ENCODE results near the gene POLR1A. TPM values are rescaled to one million over a fixed set of nuclear protein-coding genes. Genes with fewer than 3 reads are reported as not detected.

Gene POLR1A
- total RNA-seq, 1 experiment from 2014 or later, result 19.4 TPM

DNA sequence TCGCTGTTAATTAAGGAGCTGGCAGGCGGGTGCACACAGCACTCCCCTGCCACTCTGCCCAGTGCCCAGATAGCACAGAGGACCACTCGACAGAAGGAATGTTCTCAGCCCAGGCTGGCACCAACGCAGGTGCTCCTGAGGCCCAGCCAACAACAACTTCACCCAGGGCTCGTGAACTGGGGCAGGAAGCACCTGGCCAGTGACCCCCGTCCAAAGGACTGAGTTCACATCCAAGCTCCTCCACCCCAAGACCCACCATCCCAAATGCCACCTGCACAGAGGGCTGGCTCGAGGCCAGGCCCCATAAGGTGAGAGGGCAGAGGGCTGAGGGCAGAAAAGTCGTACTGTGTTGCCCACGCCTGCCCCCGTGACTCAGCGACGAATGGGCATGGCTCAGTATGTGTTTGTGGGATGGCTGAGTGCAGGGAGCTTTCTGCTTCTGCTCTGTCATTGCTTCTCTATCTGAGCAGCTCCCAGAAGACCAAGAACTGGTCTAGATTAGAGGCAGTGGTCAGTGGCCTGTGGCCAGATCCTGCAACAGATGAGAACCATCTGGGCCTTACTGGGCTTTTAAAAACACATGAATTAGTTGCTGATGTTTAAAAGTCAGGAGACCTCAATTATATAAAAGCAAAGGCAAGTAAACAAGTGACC lies 68.4 kb downstream of the POLR1A start:
- H3K36me3 ChIP-seq (ENCODE audit: insufficient read depth, low read length), result peaks cover 48% of the 10 kb centered on the region
- H2AFZ ChIP-seq (ENCODE audit: low read length), result no peak overlapping the region
- 0 out of 2 replicates have a peak, but pooled peaks cover 3% of the 10 kb centered on the region for H4K20me1 ChIP-seq (ENCODE audit: insufficient read depth, low read depth, low read length)
- H3K9me3 ChIP-seq (ENCODE audit: low read length), result no peaks in the 10 kb centered on the region
- H3K27me3 ChIP-seq (ENCODE audit: low read length), result no peaks in the 10 kb centered on the region
- H3K4me1 ChIP-seq (ENCODE audit: low read length), result no peaks in the 10 kb centered on the region
- H3K79me2 ChIP-seq (ENCODE audit: low read length), result no peaks in the 10 kb centered on the region
- no peak overlapping the region for H3K4me3 ChIP-seq (ENCODE audit: low read length)
- H3K9me2 ChIP-seq (replicated peaks; ENCODE audit: insufficient read depth, low read length), result no peaks in the 10 kb centered on the region
- H3K9ac ChIP-seq (ENCODE audit: low read length), result no peak overlapping the region
- DNase-seq, result no peak
- no peak overlapping the region for H3K4me2 ChIP-seq (ENCODE audit: low read depth, low read length, poor library complexity, severe bottlenecking)
- no peak overlapping the region for H3K27ac ChIP-seq (ENCODE audit: low read length)

DNA sequence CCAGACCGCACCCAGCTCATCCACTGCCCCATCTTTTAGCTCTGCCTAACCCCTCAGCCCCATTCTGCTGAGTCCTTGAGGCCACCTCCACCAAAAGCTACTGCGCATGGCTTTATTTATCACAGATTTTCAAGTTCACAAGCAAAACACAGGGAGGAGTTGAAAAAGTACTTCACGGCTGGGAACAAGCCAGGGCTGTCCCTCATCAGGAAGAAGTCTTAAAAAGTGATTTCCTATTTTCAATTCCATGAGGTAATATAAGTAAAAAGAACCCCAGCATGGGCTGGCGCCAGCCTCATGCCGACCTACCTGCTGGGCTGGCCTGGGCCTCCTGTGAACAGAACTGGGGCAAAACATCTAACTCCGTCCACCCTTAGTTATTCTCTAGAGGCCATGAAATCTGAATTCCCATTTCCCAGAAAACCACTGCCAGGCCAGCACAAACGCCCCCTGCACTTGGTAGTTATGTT lies 69.0 kb downstream of the POLR1A start:
- H3K4me1 ChIP-seq (ENCODE audit: low read length), result no peaks in the 10 kb centered on the region
- no peak overlapping the region for H2AFZ ChIP-seq (ENCODE audit: low read length)
- H3K36me3 ChIP-seq (ENCODE audit: insufficient read depth, low read length), result peaks cover 53% of the 10 kb centered on the region
- H3K27me3 ChIP-seq (ENCODE audit: low read length), result no peaks in the 10 kb centered on the region
- H3K9me2 ChIP-seq (replicated peaks; ENCODE audit: insufficient read depth, low read length), result no peaks in the 10 kb centered on the region
- no peak overlapping the region for H3K9ac ChIP-seq (ENCODE audit: low read length)
- 0 out of 2 replicates have a peak, but pooled peaks cover 3% of the 10 kb centered on the region for H4K20me1 ChIP-seq (ENCODE audit: insufficient read depth, low read depth, low read length)
- DNase-seq, result no peak
- no peaks in the 10 kb centered on the region for H3K9me3 ChIP-seq (ENCODE audit: low read length)
- no peak overlapping the region for H3K4me3 ChIP-seq (ENCODE audit: low read length)
- H3K4me2 ChIP-seq (ENCODE audit: low read depth, low read length, poor library complexity, severe bottlenecking), result no peak overlapping the region
- no peaks in the 10 kb centered on the region for H3K79me2 ChIP-seq (ENCODE audit: low read length)
- H3K27ac ChIP-seq (ENCODE audit: low read length), result no peak overlapping the region

DNA sequence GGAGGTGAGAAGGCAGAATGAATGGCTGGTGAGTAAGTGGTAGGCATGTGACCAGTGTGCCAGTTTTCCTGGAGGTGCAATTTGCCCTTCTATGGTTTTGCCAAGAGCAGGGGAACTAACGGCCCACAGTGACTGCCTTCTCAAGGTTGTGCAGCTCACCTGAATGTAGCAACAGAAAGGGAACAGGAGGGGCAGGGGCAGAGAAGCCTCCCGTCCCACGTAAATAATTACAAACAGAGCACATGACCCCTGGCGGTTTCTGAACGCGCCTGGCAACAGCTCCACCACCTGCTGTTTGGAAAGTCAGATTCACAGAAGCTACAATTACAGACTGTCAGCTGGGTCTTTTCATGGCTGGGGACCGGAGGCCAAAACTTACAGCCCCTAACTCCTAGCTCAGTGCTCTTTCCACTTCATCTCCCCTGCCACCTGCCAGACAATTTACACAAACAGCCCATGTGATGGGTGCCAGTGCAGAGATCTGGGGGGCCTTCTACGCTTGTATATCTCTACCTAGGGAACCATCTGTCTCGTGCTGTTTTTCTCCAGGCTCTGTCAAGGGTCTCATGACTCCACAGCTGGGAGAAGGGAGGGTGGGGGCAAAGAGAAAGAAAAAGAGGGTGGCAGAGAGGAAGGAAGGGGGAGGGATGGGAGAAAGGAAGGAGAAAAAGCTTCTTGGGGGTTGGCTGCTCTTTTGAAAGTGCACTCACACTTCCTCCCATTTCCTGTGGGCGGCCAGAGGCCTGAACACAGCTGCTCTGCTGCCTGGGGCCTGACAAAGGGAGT lies 69.6 kb downstream of the POLR1A start:
- Histone ChIP-seq H3K27ac (ENCODE audit: low read length) (no peak overlapping the region), H3K9ac (ENCODE audit: low read length) (no peak overlapping the region), H3K4me1 (ENCODE audit: low read length) (no peaks in the 10 kb centered on the region), H4K20me1 (ENCODE audit: insufficient read depth, low read depth, low read length) (0 out of 2 replicates have a peak, but pooled peaks cover 3% of the 10 kb centered on the region), H2AFZ (ENCODE audit: low read length) (no peak overlapping the region), H3K79me2 (ENCODE audit: low read length) (no peaks in the 10 kb centered on the region), H3K36me3 (ENCODE audit: insufficient read depth, low read length) (peaks cover 56% of the 10 kb centered on the region), H3K9me3 (ENCODE audit: low read length) (no peaks in the 10 kb centered on the region), H3K4me2 (ENCODE audit: low read depth, low read length, poor library complexity, severe bottlenecking) (no peak overlapping the region), H3K27me3 (ENCODE audit: low read length) (no peaks in the 10 kb centered on the region), H3K9me2 (replicated peaks; ENCODE audit: insufficient read depth, low read length) (no peaks in the 10 kb centered on the region), H3K4me3 (ENCODE audit: low read length) (no peak overlapping the region)
- no peak for DNase-seq

DNA sequence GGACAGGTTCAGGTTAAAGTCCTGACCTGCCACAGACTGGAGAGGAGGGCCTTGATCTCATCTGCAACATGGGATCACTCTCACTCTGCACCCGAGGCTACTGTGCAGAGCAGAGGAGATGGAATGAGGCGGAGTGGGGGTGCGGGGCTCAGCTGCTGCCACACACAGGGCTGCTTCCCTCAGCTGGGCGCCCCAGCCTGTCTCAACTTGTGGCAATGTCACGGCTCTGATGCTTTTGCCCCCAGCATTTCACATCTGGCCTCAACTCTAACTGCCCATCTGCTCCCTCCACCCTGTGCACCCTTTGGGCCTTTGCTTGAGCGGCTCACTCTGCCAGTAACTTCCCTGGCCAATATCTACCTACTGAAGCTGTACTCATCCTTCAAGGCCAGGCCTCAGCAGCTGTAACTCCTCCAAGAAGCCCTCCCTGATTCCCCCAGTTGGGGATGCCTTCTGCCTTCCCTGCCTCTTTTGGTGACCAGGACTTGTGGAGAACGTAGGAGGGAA lies 70.3 kb downstream of the POLR1A start:
- H4K20me1 ChIP-seq (ENCODE audit: insufficient read depth, low read depth, low read length), result 0 out of 2 replicates have a peak, but pooled peaks cover 3% of the 10 kb centered on the region
- H3K4me1 ChIP-seq (ENCODE audit: low read length), result no peaks in the 10 kb centered on the region
- H2AFZ ChIP-seq (ENCODE audit: low read length), result no peak overlapping the region
- no peak for DNase-seq
- no peaks in the 10 kb centered on the region for H3K27me3 ChIP-seq (ENCODE audit: low read length)
- no peak overlapping the region for H3K4me2 ChIP-seq (ENCODE audit: low read depth, low read length, poor library complexity, severe bottlenecking)
- H3K4me3 ChIP-seq (ENCODE audit: low read length), result no peak overlapping the region
- no peaks in the 10 kb centered on the region for H3K9me3 ChIP-seq (ENCODE audit: low read length)
- H3K27ac ChIP-seq (ENCODE audit: low read length), result no peak overlapping the region
- H3K36me3 ChIP-seq (ENCODE audit: insufficient read depth, low read length), result peaks cover 58% of the 10 kb centered on the region
- H3K9ac ChIP-seq (ENCODE audit: low read length), result no peak overlapping the region
- H3K9me2 ChIP-seq (replicated peaks; ENCODE audit: insufficient read depth, low read length), result no peaks in the 10 kb centered on the region
- no peaks in the 10 kb centered on the region for H3K79me2 ChIP-seq (ENCODE audit: low read length)

DNA sequence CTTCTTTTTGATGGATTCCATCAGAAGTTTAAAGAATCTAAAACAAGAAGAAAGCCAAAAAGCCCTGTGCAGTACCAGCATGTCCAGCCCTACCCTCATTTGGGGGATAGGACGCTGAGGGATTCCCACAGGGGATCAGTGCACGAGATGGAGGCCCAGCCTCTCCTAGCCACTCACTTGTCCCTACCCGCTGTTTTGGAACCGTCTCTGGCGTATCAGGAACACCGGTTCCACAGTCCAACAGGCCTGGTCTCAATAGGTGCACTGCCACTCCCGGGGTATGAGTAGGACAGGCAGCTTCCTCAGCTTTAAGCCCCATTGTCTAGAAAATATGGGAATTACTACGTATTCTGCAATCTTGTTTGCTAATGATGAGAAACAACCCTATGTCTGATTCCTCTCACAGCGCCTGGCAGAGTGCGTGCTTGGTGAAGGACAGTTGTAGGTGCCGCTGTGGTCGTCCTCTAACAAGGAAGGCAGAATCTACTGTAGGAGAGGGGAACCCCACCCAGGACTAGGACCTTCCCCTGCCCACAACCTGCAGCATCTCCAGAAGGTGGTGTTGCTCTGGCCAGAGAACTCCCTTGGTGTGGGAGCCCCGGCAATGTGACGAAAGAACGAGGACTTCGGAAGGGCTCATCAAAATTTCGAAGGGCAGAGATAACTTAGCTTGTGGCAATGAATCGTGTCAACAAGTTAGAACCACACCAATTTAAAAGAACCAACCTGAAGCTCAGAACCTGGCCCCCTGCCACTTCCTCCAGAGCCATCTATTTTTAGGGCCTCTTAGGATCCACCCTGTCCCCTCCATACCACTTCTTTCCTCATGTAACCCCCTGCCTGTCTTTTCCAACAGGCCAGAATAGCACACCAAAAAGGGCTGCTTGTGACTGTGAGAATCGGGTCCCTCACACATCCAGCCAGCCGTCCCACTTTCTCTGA lies 71.7 kb downstream of the POLR1A start:
- H3K4me2 ChIP-seq (ENCODE audit: low read depth, low read length, poor library complexity, severe bottlenecking), result no peak overlapping the region
- H3K9me3 ChIP-seq (ENCODE audit: low read length), result no peaks in the 10 kb centered on the region
- no peak overlapping the region for H3K9ac ChIP-seq (ENCODE audit: low read length)
- H3K27me3 ChIP-seq (ENCODE audit: low read length), result no peaks in the 10 kb centered on the region
- DNase-seq, result no peak
- H3K4me3 ChIP-seq (ENCODE audit: low read length), result no peak overlapping the region
- H3K27ac ChIP-seq (ENCODE audit: low read length), result no peak overlapping the region
- no peak overlapping the region for H2AFZ ChIP-seq (ENCODE audit: low read length)
- H3K36me3 ChIP-seq (ENCODE audit: insufficient read depth, low read length), result peaks cover 54% of the 10 kb centered on the region
- H4K20me1 ChIP-seq (ENCODE audit: insufficient read depth, low read depth, low read length), result 0 out of 2 replicates have a peak, but pooled peaks cover 3% of the 10 kb centered on the region
- no peaks in the 10 kb centered on the region for H3K79me2 ChIP-seq (ENCODE audit: low read length)
- no peaks in the 10 kb centered on the region for H3K9me2 ChIP-seq (replicated peaks; ENCODE audit: insufficient read depth, low read length)
- H3K4me1 ChIP-seq (ENCODE audit: low read length), result no peaks in the 10 kb centered on the region

DNA sequence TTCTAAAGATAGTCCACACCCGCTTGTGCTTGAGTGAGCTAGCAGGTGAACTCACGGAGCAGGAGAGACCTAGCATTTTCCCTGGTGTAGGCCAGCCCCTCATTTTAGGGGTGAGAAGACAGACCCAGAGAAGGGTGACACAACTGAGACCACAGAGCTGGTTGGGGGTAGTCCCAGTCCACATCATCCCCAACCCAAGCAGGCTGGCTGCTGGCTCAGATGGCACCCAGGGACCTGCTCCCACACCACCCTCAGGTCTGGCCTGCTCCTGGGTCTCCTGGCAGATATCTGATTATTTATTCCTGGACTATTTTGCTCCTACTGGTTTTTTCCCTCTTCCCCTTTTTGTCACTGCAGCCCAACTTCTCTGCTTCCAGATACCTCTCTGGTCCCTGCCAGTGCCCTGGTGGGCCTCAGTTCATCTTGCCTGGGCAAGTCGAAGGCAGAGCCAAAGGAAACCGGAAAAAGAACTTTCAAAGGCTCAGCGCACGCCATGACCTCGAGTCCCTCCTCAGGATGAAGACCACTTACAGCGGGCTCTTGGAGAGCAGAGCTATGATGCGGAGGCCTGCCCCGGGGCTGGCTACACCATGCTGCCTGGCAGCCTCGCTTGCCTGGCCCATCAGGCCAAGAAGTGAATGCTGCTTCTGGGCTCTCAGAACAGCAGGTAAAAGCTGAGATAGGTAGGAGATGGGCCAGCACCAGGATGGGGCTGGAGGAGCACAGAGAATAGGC lies 72.7 kb downstream of the POLR1A start:
- Histone ChIP-seq H3K36me3 (ENCODE audit: insufficient read depth, low read length) (peaks cover 48% of the 10 kb centered on the region; the same call in 1 of the 2 replicates), H3K4me1 (ENCODE audit: low read length) (no peaks in the 10 kb centered on the region), H3K27ac (ENCODE audit: low read length) (no peak overlapping the region)

DNA sequence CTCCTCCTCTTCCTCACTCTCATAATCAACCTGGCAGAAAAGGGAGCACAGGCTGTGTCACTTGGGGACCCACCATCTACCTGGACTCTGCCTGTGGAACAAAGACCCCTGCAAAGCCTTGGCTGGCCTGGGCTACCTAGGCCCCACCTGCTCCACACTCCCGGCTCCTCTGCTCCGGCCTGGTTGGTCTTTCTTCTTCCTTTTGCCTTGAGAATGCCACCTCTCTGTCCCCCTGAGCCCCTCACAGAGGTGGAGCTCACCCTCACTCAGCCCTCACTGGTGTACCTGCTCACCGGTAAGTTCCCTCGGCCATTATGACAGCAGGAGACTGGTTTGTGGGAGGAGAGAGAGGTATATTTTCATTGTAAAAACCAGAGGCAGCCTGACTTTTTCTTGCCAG lies 74.1 kb downstream of the POLR1A start:
- H3K27me3 ChIP-seq (ENCODE audit: low read length), result no peaks in the 10 kb centered on the region
- 0 out of 2 replicates have a peak, but pooled peaks cover 3% of the 10 kb centered on the region for H4K20me1 ChIP-seq (ENCODE audit: insufficient read depth, low read depth, low read length)
- no peaks in the 10 kb centered on the region for H3K9me2 ChIP-seq (replicated peaks; ENCODE audit: insufficient read depth, low read length)
- no peak overlapping the region for H3K9ac ChIP-seq (ENCODE audit: low read length)
- no peak overlapping the region for H3K4me2 ChIP-seq (ENCODE audit: low read depth, low read length, poor library complexity, severe bottlenecking)
- no peak overlapping the region for H3K4me3 ChIP-seq (ENCODE audit: low read length)
- DNase-seq, result no peak
- H3K9me3 ChIP-seq (ENCODE audit: low read length), result no peaks in the 10 kb centered on the region
- peaks cover 48% of the 10 kb centered on the region; the same call in 1 of the 2 replicates for H3K36me3 ChIP-seq (ENCODE audit: insufficient read depth, low read length)
- no peak overlapping the region for H2AFZ ChIP-seq (ENCODE audit: low read length)
- H3K4me1 ChIP-seq (ENCODE audit: low read length), result no peaks in the 10 kb centered on the region
- H3K79me2 ChIP-seq (ENCODE audit: low read length), result no peaks in the 10 kb centered on the region
- no peak overlapping the region for H3K27ac ChIP-seq (ENCODE audit: low read length)

More for the DNA sequence above, 72.7 kb downstream of the POLR1A start:
- Histone ChIP-seq H3K79me2 (ENCODE audit: low read length) (no peaks in the 10 kb centered on the region), H3K4me3 (ENCODE audit: low read length) (no peak overlapping the region), H3K9ac (ENCODE audit: low read length) (no peak overlapping the region), H3K9me3 (ENCODE audit: low read length) (no peaks in the 10 kb centered on the region), H4K20me1 (ENCODE audit: insufficient read depth, low read depth, low read length) (0 out of 2 replicates have a peak, but pooled peaks cover 3% of the 10 kb centered on the region), H2AFZ (ENCODE audit: low read length) (no peak overlapping the region), H3K27me3 (ENCODE audit: low read length) (no peaks in the 10 kb centered on the region), H3K9me2 (replicated peaks; ENCODE audit: insufficient read depth, low read length) (no peaks in the 10 kb centered on the region), H3K4me2 (ENCODE audit: low read depth, low read length, poor library complexity, severe bottlenecking) (no peak overlapping the region)
- DNase-seq, result no peak
